ENCODE data around the gene AQP6.

GRCh38 chr12:49952391-49953055, 20.2 kb upstream of the AQP6 start:
- TF ChIP-seq CTCF (conservative IDR thresholded peaks at IDR 0.05) (no peak), EZH2 (IDR thresholded peaks at IDR 0.05; ENCODE audit: low read depth) (no peak)
